Activated T-cell treated with anti-CD3 and anti-CD28 coated beads, Interleukin-2, amount 50 U/mL, for 48 hours (primary cell): ENCODE measurements around the gene TRIM31.

Source experiments
- DNase-seq, 2 experiments: peaks; one replicate each; pipeline ENCODE4 v3.0.0-alpha.2; 2020

Gene TRIM31

GRCh38 chr6:30111266-30111856 is 1.5 kb downstream of the TRIM31 start:
- no peak for DNase-seq

- DNase-seq: no peak
Measured at GRCh38 chr6:30104661-30105060, 8.2 kb downstream of the TRIM31 start.

GRCh38 chr6:30103872-30104179 is 9.1 kb downstream of the TRIM31 start:
- no peak for DNase-seq

GRCh38 chr6:30102970-30103871 is 9.7 kb downstream of the TRIM31 start:
- peak; percentile 91 to 92 for DNase-seq

- DNase-seq: peak in 1 of 2 experiments; percentile 23
Measured at GRCh38 chr6:30102414-30102969, 10.4 kb downstream of the TRIM31 start.

- DNase-seq: peak; percentile 82 to 86
Measured at GRCh38 chr6:30101444-30102413, 11.2 kb downstream of the TRIM31 start.

- peak; percentile 30 to 37 for DNase-seq
Measured at GRCh38 chr6:30100585-30101443, 12.1 kb downstream of the TRIM31 start.

- no peak for DNase-seq
Measured at GRCh38 chr6:30100154-30100553, 12.7 kb downstream of the TRIM31 start.

GRCh38 chr6:30097902-30098768 is 14.8 kb downstream of the TRIM31 start:
- no peak for DNase-seq

GRCh38 chr6:30096829-30097228 is 16.1 kb downstream of the TRIM31 start:
- DNase-seq: no peak

- no peak for DNase-seq
Measured at GRCh38 chr6:30093951-30094661, 18.8 kb downstream of the TRIM31 start.

- DNase-seq: no peak
Measured at GRCh38 chr6:30092852-30093543, 19.9 kb downstream of the TRIM31 start.

- no peak for DNase-seq
Measured at GRCh38 chr6:30091577-30092381, 21.1 kb downstream of the TRIM31 start.

GRCh38 chr6:30087876-30088275 is 25.0 kb downstream of the TRIM31 start:
- no peak for DNase-seq

GRCh38 chr6:30077218-30077617 is 35.7 kb downstream of the TRIM31 start:
- no peak for DNase-seq

- peak in 1 of 2 experiments; percentile 35 for DNase-seq
Measured at GRCh38 chr6:30075790-30076732, 36.8 kb downstream of the TRIM31 start.

GRCh38 chr6:30075094-30075789 is 37.6 kb downstream of the TRIM31 start, which contains the start of gene RNF39:
RNF39 (minus strand) TSS chr6:30075769; CDS start chr6:30075585, 184 bp downstream.
- peak in 1 of 2 experiments; percentile 29 for DNase-seq
